Ishikawa (cell line): Measurements from ENCODE around the gene PPM1L.

Source experiments
- CREB1 ChIP-seq: IDR thresholded peaks from 2 replicates; pipeline ENCODE4 v1.6.1; 2012; ENCODE audit warnings: low read depth
- EGR1 ChIP-seq: IDR thresholded peaks from 2 replicates; pipeline ENCODE4 v1.6.1; 2012
- FOXM1 ChIP-seq: IDR thresholded peaks from 2 replicates; pipeline ENCODE4 v1.6.1; 2012; ENCODE audit warnings: low read depth, borderline replicate concordance
- NFIC ChIP-seq: IDR thresholded peaks from 2 replicates; pipeline ENCODE4 v1.6.1; 2012
- YY1 ChIP-seq: IDR thresholded peaks from 2 replicates; pipeline ENCODE4 v1.6.1; 2012; ENCODE audit warnings: low read depth
- TF ChIP-seq, protein P1 (sequence below): IDR thresholded peaks from 2 replicates; pipeline ENCODE4 v1.6.1; 2012

DNA sequence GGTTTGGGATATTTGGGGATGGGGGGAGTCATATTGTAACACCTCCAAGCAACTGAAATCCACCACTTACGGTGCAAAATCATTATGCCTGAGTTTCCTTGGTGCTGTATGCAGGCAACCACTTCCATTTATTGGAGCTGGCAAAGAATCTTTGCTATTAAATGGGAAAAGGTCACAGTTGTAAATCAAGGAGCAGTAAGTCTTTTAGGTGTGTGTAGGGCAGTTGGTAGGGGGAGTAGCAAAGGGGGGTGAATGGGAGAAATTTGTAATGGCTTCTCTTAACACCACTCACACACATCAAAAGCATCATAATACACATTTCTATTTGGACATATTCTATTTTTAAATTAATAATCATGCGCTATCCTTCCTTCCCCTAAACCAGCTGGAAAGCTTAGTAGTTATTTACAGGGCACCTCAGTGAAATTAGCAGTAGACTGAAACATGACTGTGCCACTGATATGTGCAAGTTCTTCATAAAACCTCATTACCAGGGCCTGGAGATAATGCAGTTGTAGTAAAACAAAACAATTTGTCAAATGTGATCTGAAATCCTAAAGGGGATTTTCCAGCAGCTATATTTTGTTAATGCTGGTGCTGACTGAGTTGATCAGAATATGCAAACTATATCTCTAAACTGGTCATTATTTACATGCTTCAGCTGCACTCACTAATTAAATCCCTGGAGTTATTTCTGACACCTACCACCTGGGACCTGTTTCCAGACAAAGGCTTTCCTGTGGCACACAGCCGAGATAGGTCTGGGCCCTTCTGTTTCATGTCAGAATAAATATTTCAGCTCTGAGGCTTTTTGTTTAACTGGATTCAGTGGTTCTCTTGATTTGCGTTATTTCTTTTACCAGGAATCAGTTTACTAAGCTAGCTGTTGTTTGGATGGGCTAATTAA, 259.1 kb downstream of the PPM1L start:
- TF ChIP-seq EGR1 (no peak), YY1 (no peak), CREB1 (no peak), FOXM1 (no peak), NFIC (no peak)
- TF ChIP-seq, protein P1, sequence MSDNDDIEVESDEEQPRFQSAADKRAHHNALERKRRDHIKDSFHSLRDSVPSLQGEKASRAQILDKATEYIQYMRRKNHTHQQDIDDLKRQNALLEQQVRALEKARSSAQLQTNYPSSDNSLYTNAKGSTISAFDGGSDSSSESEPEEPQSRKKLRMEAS: no peak
